HCT116 (cell line): Measurements from ENCODE around the gene PNMA6A.
"Not testable (repeated sequence)": the region's sequence is repeated elsewhere in the genome, so short reads cannot be mapped to it uniquely, and the experiment has no call there.

Experiments
- ATF3 ChIP-seq: IDR thresholded peaks from 2 replicates; pipeline ENCODE4 v1.6.1; 2012
- CTCF ChIP-seq, 3 experiments: fragments of 200-600 bp in 1 of 3; sonication (generic) in 1 of 3; IDR thresholded peaks in 2 of 3; conservative IDR thresholded peaks in 1 of 3; 2 replicates each; pipeline ENCODE4 v1.5.1; 2012 to 2017; ENCODE audit warnings: low read depth in 2 of 3, low read length in 2 of 3, antibody characterized with exemption in 1 of 3, borderline replicate concordance in 1 of 3, control low read depth in 1 of 3, mild to moderate bottlenecking in 1 of 3, mixed read lengths in 1 of 3, mixed run types in 1 of 3, moderate library complexity in 1 of 3; ENCODE audit not compliant: insufficient read depth in 1 of 3
- JUND ChIP-seq: IDR thresholded peaks from 2 replicates; pipeline ENCODE4 v1.6.1; 2012
- MAX ChIP-seq: IDR thresholded peaks from 2 replicates; pipeline ENCODE4 v1.6.1; 2012
- POLR2A ChIP-seq: IDR thresholded peaks from 2 replicates; pipeline ENCODE4 v1.7.0; 2011; ENCODE audit warnings: borderline replicate concordance; ENCODE audit not compliant: insufficient read depth, insufficient read length; ENCODE audit errors: extremely low read depth
- POLR2AphosphoS5 ChIP-seq: IDR thresholded peaks from 2 replicates; pipeline ENCODE4 v1.6.1; 2011; ENCODE audit warnings: mild to moderate bottlenecking, low read depth, low read length, moderate library complexity
- REST ChIP-seq: IDR thresholded peaks from 2 replicates; pipeline ENCODE4 v1.6.1; 2012; ENCODE audit warnings: low read depth
- SIN3A ChIP-seq: IDR thresholded peaks from 2 replicates; pipeline ENCODE4 v1.6.1; 2012; ENCODE audit warnings: low read depth
- SP1 ChIP-seq: IDR thresholded peaks from 2 replicates; pipeline ENCODE4 v1.6.1; 2012; ENCODE audit warnings: low read depth
- YY1 ChIP-seq: IDR thresholded peaks from 2 replicates; pipeline ENCODE4 v1.6.1; 2011; ENCODE audit warnings: low read length, low read depth, moderate library complexity, mild to moderate bottlenecking; ENCODE audit not compliant: insufficient replicate concordance; ENCODE audit errors: extremely low read depth
- ZBTB33 ChIP-seq: IDR thresholded peaks from 2 replicates; pipeline ENCODE4 v1.6.1; 2011; ENCODE audit warnings: mild to moderate bottlenecking, low read length, moderate library complexity; ENCODE audit not compliant: insufficient replicate concordance; ENCODE audit errors: extremely low read depth
- ZNF274 ChIP-seq: fragments of 200-500 bp; sonication (Bioruptor generic); IDR thresholded peaks from 2 replicates; pipeline ENCODE4 v1.6.1; 2014; ENCODE audit warnings: mild to moderate bottlenecking, low read depth, low read length, inconsistent platforms

- not testable (repeated sequence) for TF ChIP-seq SIN3A; POLR2A; JUND; CTCF (IDR thresholded peaks at IDR 0.05 in 2 of 3, conservative IDR thresholded peaks at IDR 0.05 in 1 of 3; ENCODE audit: borderline replicate concordance in 1 of 3, insufficient read depth in 1 of 3, low read depth in 2 of 3, low read length in 2 of 3); ZNF274; POLR2AphosphoS5; ATF3; YY1; REST; SP1; ZBTB33; MAX
Measured at GRCh38 chrX:153071909-153072583, at the start of gene PNMA6A.
